CD8-positive, alpha-beta memory T cell (primary cell): ENCODE measurements around the gene PHTF2. TPM values are rescaled to one million over a fixed set of nuclear protein-coding genes. Genes with fewer than 3 reads are reported as not detected.
"Not testable (repeated sequence)": the region's sequence is repeated elsewhere in the genome, so short reads cannot be mapped to it uniquely, and the experiment has no call there.

Experiments
- CTCF ChIA-PET: fragments of 350-600 bp; sonication (Branson Sonifier 250); formaldehyde crosslinking; loops from one replicate; lab custom pipeline; 2021; ENCODE audit warnings: antibody characterized with exemption; lab: Charles Lee
- POLR2A ChIA-PET: fragments of 350-600 bp; sonication (Branson Sonifier 250); formaldehyde crosslinking; loops from one replicate; lab custom pipeline; 2021; ENCODE audit warnings: antibody characterized with exemption; lab: Charles Lee
- DNase-seq, 5 donors: peaks; one replicate each; pipeline versions ENCODE4 v3.0.0 to v3.0.0-alpha.2; 2020 to 2022; ENCODE audit warnings: mixed read lengths in 1 of 5
- H3K27ac ChIP-seq: one replicate; pipeline ENCODE4 v1.7.0; 2013; ENCODE audit warnings: low read depth, mild to moderate bottlenecking, low read length, moderate library complexity
- H3K27me3 ChIP-seq: 2 replicates; pipeline ENCODE4 v1.7.0; 2013; ENCODE audit warnings: low read length, mild to moderate bottlenecking; ENCODE audit not compliant: insufficient read depth, poor library complexity, severe bottlenecking
- H3K36me3 ChIP-seq: 2 replicates; pipeline ENCODE4 v1.7.0; 2013; ENCODE audit warnings: mild to moderate bottlenecking, low read length, moderate library complexity; ENCODE audit not compliant: insufficient read depth
- H3K4me1 ChIP-seq: 2 replicates; pipeline ENCODE4 v1.7.0; 2013; ENCODE audit warnings: mild to moderate bottlenecking, low read length, moderate library complexity; ENCODE audit not compliant: insufficient read depth
- H3K4me3 ChIP-seq: 2 replicates; pipeline ENCODE4 v1.7.0; 2013; ENCODE audit warnings: mild to moderate bottlenecking, low read length
- H3K9me3 ChIP-seq: 2 replicates; pipeline ENCODE4 v1.7.0; 2013; ENCODE audit warnings: mild to moderate bottlenecking, low read length
- H3K27ac Mint-ChIP-seq, 8 donors: one replicate each; pipeline ENCODE4 v1.8.0; 2020 to 2021; ENCODE audit warnings: mixed read lengths in 8 of 8, mild to moderate bottlenecking in 6 of 8, inconsistent platforms in 3 of 8, moderate library complexity in 3 of 8
- H3K27me3 Mint-ChIP-seq, 2 donors: one replicate each; pipeline ENCODE4 v1.8.0; 2020 to 2021; ENCODE audit warnings: mixed read lengths in 2 of 2, mild to moderate bottlenecking in 1 of 2, moderate library complexity in 1 of 2
- H3K36me3 Mint-ChIP-seq, 3 donors: one replicate each; pipeline ENCODE4 v1.8.0; 2020 to 2021; ENCODE audit warnings: mixed read lengths in 3 of 3, inconsistent platforms in 1 of 3, mild to moderate bottlenecking in 1 of 3
- H3K4me1 Mint-ChIP-seq, 3 donors: one replicate each; pipeline ENCODE4 v1.8.0; 2020 to 2021; ENCODE audit warnings: mixed read lengths in 3 of 3, inconsistent platforms in 1 of 3, mild to moderate bottlenecking in 1 of 3
- H3K4me3 Mint-ChIP-seq, 7 donors: one replicate each; pipeline ENCODE4 v1.8.0; 2020 to 2021; ENCODE audit warnings: mixed read lengths in 7 of 7, mild to moderate bottlenecking in 6 of 7, moderate library complexity in 4 of 7, inconsistent platforms in 2 of 7
- H3K9me3 Mint-ChIP-seq, 5 donors: one replicate each; pipeline ENCODE4 v1.8.0; 2020 to 2022; ENCODE audit warnings: mixed read lengths in 5 of 5, mild to moderate bottlenecking in 3 of 5, moderate library complexity in 2 of 5, inconsistent platforms in 1 of 5
- polyA plus RNA-seq: library from polyadenylated mRNA; unstranded; fragments of 300-500 nt; fragmentation: Illumina TruSeq; gene quantifications from one replicate; pipeline ENCODE4 v1.2.3, GENCODE V29; 2021
- total RNA-seq, 2 experiments: library from RNA; stranded (reverse); gene quantifications; one replicate each; pipeline ENCODE4 v1.2.3, GENCODE V29; 2021

PHTF2 gene
- total and polyA plus RNA-seq, 3 experiments from 2014 or later, result 13.7 to 44.5 (median 39.3) TPM

GRCh38 chr7:77872256-77872655 is 73.7 kb downstream of the PHTF2 start:
- H3K27me3 ChIP-seq, H3K4me1 ChIP-seq, CTCF ChIA-PET, H3K9me3 ChIP-seq, H3K27me3 Mint-ChIP-seq, POLR2A ChIA-PET, H3K27ac ChIP-seq, DNase-seq, H3K9me3 Mint-ChIP-seq, H3K4me3 Mint-ChIP-seq, H3K4me3 ChIP-seq, H3K36me3 ChIP-seq: not testable (repeated sequence)
- H3K36me3 Mint-ChIP-seq, result peaks cover 10 to 20% (median 17%) of the 10 kb centered on the region in 3 donors
- H3K27ac Mint-ChIP-seq, result peak overlapping the region in 1 of 8 donors; percentile 66
- H3K4me1 Mint-ChIP-seq, result peaks cover 34 to 58% (median 40%) of the 10 kb centered on the region in 3 donors

- POLR2A ChIA-PET, H3K27me3 ChIP-seq, H3K4me1 ChIP-seq, CTCF ChIA-PET, H3K36me3 ChIP-seq, H3K4me3 ChIP-seq, DNase-seq, H3K27me3 Mint-ChIP-seq, H3K27ac ChIP-seq, H3K4me3 Mint-ChIP-seq, H3K9me3 ChIP-seq, H3K9me3 Mint-ChIP-seq: not testable (repeated sequence)
- Mint-ChIP-seq H3K27ac (peak overlapping the region in 5 of 8 donors; percentile 26 to 61 (median 42)), H3K36me3 (peaks cover 10 to 29% (median 17%) of the 10 kb centered on the region in 3 donors), H3K4me1 (peaks cover 39 to 64% (median 46%) of the 10 kb centered on the region in 3 donors)
Observed at GRCh38 chr7:77873416-77874327, 75.1 kb downstream of the PHTF2 start.

GRCh38 chr7:77877791-77878190 is 79.2 kb downstream of the PHTF2 start:
- CTCF ChIA-PET, result no interaction called here
- Mint-ChIP-seq H3K27me3 (no peaks in the 10 kb centered on the region), H3K36me3 (peaks cover 0 to 26% (median 5%) of the 10 kb centered on the region in 3 donors)

GRCh38 chr7:77878500-77878899 is 79.9 kb downstream of the PHTF2 start:
- no peaks in the 10 kb centered on the region for H3K36me3 ChIP-seq
- no peak overlapping the region for H3K27ac ChIP-seq
- Mint-ChIP-seq H3K9me3 (no peaks in the 10 kb centered on the region), H3K27ac (no peak overlapping the region), H3K27me3 (no peaks in the 10 kb centered on the region), H3K4me1 (peaks cover 39 to 63% (median 42%) of the 10 kb centered on the region in 3 donors), H3K36me3 (peaks cover 0 to 26% (median 5%) of the 10 kb centered on the region in 3 donors), H3K4me3 (no peak overlapping the region)
- DNase-seq, result no peak
- CTCF ChIA-PET, result no interaction called here
- no peaks in the 10 kb centered on the region for H3K4me1 ChIP-seq
- H3K4me3 ChIP-seq, result no peak overlapping the region
- H3K9me3 ChIP-seq, result no peaks in the 10 kb centered on the region
- POLR2A ChIA-PET, result no interaction called here
- H3K27me3 ChIP-seq, result no peaks in the 10 kb centered on the region

More at GRCh38 chr7:77877791-77878190, 79.2 kb downstream of the PHTF2 start:
- no peaks in the 10 kb centered on the region for H3K9me3 ChIP-seq
- H3K4me1 Mint-ChIP-seq, result peaks cover 38 to 64% (median 40%) of the 10 kb centered on the region in 3 donors
- no peaks in the 10 kb centered on the region for H3K27me3 ChIP-seq
- no peaks in the 10 kb centered on the region for H3K36me3 ChIP-seq
- H3K4me3 ChIP-seq, result no peak overlapping the region
- no peak overlapping the region for H3K4me3 Mint-ChIP-seq
- peak overlapping the region in 2 of 8 donors; percentile 30 to 53 for H3K27ac Mint-ChIP-seq
- POLR2A ChIA-PET, result no interaction called here
- DNase-seq, result no peak
- H3K27ac ChIP-seq, result no peak overlapping the region
- H3K9me3 Mint-ChIP-seq, result no peaks in the 10 kb centered on the region
- no peaks in the 10 kb centered on the region for H3K4me1 ChIP-seq

GRCh38 chr7:77879272-77879671 is 80.7 kb downstream of the PHTF2 start:
- Mint-ChIP-seq H3K36me3 (peaks cover 0 to 26% (median 5%) of the 10 kb centered on the region in 3 donors), H3K9me3 (no peaks in the 10 kb centered on the region), H3K4me1 (peaks cover 40 to 59% (median 45%) of the 10 kb centered on the region in 3 donors), H3K4me3 (no peak overlapping the region), H3K27me3 (no peaks in the 10 kb centered on the region), H3K27ac (peak overlapping the region in 1 of 8 donors; percentile 58)
- H3K27me3 ChIP-seq, result no peaks in the 10 kb centered on the region
- ChIA-PET POLR2A (no interaction called here), CTCF (no interaction called here)
- H3K27ac ChIP-seq, result no peak overlapping the region
- H3K36me3 ChIP-seq, result no peaks in the 10 kb centered on the region
- H3K9me3 ChIP-seq, result no peaks in the 10 kb centered on the region
- no peak for DNase-seq
- no peaks in the 10 kb centered on the region for H3K4me1 ChIP-seq
- no peak overlapping the region for H3K4me3 ChIP-seq

- H3K27me3 Mint-ChIP-seq, result no peaks in the 10 kb centered on the region
- no peaks in the 10 kb centered on the region for H3K36me3 ChIP-seq
- no peaks in the 10 kb centered on the region for H3K9me3 Mint-ChIP-seq
- no peaks in the 10 kb centered on the region for H3K4me1 ChIP-seq
- no peak overlapping the region for H3K27ac ChIP-seq
- H3K36me3 Mint-ChIP-seq, result peaks cover 0 to 20% (median 6%) of the 10 kb centered on the region in 3 donors
- CTCF ChIA-PET, result no interaction called here
- no peaks in the 10 kb centered on the region for H3K9me3 ChIP-seq
- no peak overlapping the region for H3K4me3 Mint-ChIP-seq
- no peak for DNase-seq
- no peak overlapping the region for H3K27ac Mint-ChIP-seq
- H3K4me3 ChIP-seq, result no peak overlapping the region
- H3K27me3 ChIP-seq, result no peaks in the 10 kb centered on the region
- POLR2A ChIA-PET, result no interaction called here
- H3K4me1 Mint-ChIP-seq, result peaks cover 40 to 59% (median 49%) of the 10 kb centered on the region in 3 donors
Observed at GRCh38 chr7:77881871-77882270, 83.3 kb downstream of the PHTF2 start.

- no peak for DNase-seq
- Histone ChIP-seq H3K36me3 (no peaks in the 10 kb centered on the region), H3K4me1 (no peaks in the 10 kb centered on the region), H3K27me3 (no peaks in the 10 kb centered on the region), H3K4me3 (no peak overlapping the region), H3K9me3 (no peaks in the 10 kb centered on the region), H3K27ac (no peak overlapping the region)
- H3K27ac Mint-ChIP-seq, result peak overlapping the region in 1 of 8 donors; percentile 49
- ChIA-PET POLR2A (no interaction called here), CTCF (no interaction called here)
- peaks cover 38 to 56% (median 47%) of the 10 kb centered on the region in 3 donors for H3K4me1 Mint-ChIP-seq
- no peaks in the 10 kb centered on the region for H3K27me3 Mint-ChIP-seq
- no peak overlapping the region for H3K4me3 Mint-ChIP-seq
- H3K36me3 Mint-ChIP-seq, result peaks cover 0 to 6% (median 4%) of the 10 kb centered on the region in 3 donors
- H3K9me3 Mint-ChIP-seq, result no peaks in the 10 kb centered on the region
Observed at GRCh38 chr7:77885155-77885554, 86.6 kb downstream of the PHTF2 start.

- Histone ChIP-seq H3K27ac (no peak overlapping the region), H3K27me3 (no peaks in the 10 kb centered on the region), H3K4me3 (no peak overlapping the region), H3K36me3 (no peaks in the 10 kb centered on the region), H3K9me3 (no peaks in the 10 kb centered on the region), H3K4me1 (no peaks in the 10 kb centered on the region)
- H3K9me3 Mint-ChIP-seq, result no peaks in the 10 kb centered on the region
- CTCF ChIA-PET, result no interaction called here
- H3K4me3 Mint-ChIP-seq, result no peak overlapping the region
- peaks cover 0 to 1% of the 10 kb centered on the region in 2 donors for H3K27me3 Mint-ChIP-seq
- peaks cover 31 to 40% (median 34%) of the 10 kb centered on the region in 3 donors for H3K4me1 Mint-ChIP-seq
- no peak for DNase-seq
- POLR2A ChIA-PET, result no interaction called here
- H3K27ac Mint-ChIP-seq, result no peak overlapping the region
- peaks cover 0 to 5% (median 0%) of the 10 kb centered on the region in 3 donors for H3K36me3 Mint-ChIP-seq
Observed at GRCh38 chr7:77887567-77887966, 89.0 kb downstream of the PHTF2 start.
